NCI-H1417 treated with DMSO at 0.1 percent for 48 hours (cell line): Measurements from ENCODE around the gene TUBB3.
A peak's percentile ranks its signal among the peaks of the same experiment; 100 is the strongest.
"Not testable (repeated sequence)": the region's sequence is repeated elsewhere in the genome, so short reads cannot be mapped to it uniquely, and the experiment has no call there.

Experiments
- DNase-seq: peaks from one replicate; lab custom pipeline; 2025; lab: John Stamatoyannopoulos, UW

TUBB3 gene

GRCh38 chr16:89922884-89923639 is at the start of gene TUBB3:
TUBB3 (plus strand) TSS chr16:89923342; CDS start chr16:89923402, 60 bp downstream.
- DNase-seq, result no peak

DNA sequence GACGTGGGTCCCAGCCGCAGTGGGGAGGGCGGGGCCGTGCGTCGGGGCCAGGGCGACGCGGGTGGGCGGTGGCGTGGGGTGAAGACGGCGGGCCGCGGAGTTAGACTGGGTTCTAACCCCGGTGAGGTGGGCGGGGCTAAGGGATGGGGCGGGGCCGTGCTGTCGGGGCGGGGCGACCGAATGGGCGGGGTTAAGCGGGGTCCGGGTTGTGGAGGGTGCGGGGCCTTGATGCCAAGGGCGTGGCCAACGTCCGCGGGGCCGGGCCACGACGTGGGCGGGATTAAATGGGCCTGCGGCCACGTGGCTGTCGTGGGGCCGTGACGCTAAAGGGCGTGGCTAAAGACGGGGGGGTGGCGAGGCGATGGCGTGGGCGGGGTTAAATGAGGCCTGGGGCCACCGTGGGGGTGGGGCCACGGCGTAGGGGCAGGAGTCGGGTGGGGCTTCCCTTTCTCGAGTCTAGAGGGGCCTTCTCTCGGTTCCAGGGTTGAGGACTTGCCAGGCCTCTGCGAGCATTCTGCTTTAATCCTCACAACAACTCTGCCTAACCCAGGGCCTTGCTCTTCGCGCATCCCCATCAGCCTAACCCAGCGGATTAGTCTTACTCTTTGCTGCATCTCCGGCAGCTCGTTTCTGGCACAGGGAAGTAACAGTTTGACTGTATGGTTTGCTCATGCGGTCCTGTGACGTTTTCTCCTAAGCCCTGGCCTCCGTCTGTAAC is 49.0 kb upstream of the TUBB3 start:
- DNase-seq, result peak; percentile 4

DNA sequence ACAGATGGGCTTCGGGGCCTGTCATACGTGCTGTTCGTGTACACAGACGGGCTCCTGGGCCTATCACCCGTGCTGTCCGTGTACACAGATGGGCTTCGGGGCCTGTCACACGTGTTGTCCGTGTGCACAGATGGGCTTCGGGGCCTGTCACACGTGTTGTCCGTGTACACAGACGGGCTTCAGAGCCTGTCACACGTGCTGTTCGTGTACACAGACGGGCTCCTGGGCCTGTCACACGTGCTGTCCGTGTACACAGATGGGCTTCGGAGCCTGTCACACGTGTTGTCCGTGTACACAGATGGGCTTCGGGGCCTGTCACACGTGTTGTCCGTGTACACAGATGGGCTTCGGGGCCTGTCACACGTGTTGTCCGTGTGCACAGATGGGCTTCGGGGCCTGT is 44.0 kb upstream of the TUBB3 start:
- DNase-seq, result not testable (repeated sequence)

DNA sequence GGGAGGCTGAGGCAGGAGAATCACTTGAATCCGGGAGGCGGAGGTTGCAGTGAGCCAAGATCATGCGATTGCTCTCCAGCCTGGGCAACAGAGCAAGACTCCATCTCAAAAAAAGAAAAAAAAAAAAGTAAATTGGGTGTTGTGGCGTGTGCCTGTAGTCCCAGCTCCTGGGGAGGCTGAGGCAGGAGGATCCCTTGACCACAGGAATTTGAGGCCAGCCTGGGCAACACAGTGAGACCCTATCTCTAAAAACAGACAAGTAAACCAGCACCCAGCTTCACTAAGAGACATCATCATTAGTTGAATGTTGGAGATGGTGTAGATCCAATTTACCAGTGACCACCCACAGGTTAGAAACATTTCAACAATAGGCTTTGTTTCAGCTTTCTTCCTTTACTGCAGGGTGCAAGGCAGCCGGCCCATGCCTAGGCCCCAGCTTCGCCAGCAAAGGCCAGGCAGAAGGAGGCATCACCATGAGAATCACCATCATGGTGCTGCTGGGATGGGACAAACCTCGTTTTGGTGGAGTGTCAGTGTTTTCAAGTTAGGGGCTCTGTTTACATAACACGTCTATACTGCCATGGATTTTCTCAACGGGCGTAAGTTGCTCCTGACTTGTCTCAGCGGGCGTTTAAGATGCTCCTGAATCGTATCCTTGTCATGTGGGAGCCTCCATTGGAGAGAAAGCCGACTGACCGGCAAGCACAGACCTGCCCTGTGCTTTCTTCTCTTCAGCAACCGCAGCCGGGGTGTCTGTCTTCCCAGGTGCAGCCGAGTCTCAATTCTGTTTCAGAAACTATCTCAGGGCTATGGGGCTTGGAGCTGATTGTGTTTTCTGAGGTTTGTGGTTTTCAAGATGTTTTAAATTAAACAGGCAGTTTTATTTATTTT is 42.4 kb upstream of the TUBB3 start:
- DNase-seq, result no peak

- no peak for DNase-seq
Measured at GRCh38 chr16:89881368-89881730, 41.8 kb upstream of the TUBB3 start.

- DNase-seq, result no peak
Measured at GRCh38 chr16:89883346-89884040, 39.6 kb upstream of the TUBB3 start.

DNA sequence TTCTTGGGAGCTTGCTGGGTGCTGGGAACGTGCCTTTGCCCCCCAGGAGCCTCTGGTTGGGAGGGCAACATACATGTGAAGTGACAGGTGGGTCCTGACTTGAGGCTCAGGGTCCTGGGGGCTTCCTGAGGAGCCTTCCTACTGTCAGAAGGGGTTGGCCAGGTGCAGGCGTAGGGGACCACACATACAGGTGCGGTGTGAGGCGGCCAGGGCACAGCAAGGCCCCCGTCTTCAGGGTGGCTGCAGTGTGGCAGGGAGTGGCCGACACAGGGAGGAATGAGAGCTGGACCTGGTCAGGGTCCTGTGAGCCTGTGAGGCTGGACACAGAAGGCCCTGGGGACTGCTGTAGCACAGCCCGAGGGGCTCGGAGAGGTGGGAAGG is 39.1 kb upstream of the TUBB3 start:
- DNase-seq, result no peak

- no peak for DNase-seq
Measured at GRCh38 chr16:89887243-89887642, 35.9 kb upstream of the TUBB3 start.

DNA sequence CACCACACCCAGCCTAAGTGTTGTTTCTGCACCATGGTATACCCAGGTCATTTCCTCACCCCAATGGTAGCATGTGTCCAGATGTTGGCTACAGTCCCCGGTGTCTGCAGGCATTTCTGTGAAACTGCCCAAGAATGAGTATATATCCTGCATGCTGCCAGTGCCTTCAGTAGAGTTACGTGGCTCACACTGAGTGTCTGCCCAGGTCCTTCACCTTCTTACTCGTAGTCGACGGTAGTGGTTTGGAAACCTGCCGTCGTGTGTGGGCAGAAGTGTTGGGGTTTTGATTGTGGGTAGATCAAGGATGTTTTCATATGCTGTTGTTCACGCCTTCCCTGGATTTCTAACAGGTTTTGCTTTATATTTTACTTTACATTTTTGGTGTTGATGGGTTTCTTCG is 32.9 kb upstream of the TUBB3 start:
- no peak for DNase-seq

DNA sequence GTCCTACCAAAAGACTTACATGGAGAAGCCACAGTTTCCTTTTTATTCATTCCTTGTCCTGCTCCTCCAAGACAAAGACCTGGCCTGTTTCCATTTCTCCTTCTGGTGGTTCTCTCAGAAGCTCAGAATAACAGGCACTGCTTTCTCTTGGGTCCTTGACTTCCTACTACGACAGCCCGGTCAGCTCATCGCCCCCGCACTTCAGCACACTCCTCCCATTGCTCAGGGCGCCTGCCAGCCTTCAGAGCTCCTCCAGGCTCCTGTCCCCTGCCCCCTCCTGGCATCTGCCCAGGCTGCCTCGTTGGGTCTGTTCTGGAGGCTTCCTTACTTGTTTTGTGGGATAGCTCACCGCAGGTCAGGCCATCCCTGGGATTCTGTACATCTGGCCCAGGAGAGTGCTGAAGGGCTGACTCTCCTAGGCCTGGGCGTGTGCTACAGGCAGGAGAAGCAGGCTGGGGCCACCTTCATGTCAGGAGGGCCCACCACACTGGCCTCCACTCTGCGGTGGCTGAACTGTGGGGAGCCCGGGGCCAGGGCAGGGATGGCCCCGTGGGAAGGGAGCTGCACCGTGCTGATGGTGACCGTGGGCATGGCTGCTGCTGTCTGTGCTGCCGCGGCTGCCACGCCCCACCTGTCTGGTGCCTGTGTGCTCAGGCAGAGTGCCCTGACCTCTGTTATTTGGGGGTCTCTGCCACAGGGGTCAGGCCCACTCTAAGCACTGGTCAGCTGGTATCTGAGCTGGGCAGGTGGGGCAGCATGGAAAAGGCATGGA is 32.1 kb upstream of the TUBB3 start:
- DNase-seq, result no peak

DNA sequence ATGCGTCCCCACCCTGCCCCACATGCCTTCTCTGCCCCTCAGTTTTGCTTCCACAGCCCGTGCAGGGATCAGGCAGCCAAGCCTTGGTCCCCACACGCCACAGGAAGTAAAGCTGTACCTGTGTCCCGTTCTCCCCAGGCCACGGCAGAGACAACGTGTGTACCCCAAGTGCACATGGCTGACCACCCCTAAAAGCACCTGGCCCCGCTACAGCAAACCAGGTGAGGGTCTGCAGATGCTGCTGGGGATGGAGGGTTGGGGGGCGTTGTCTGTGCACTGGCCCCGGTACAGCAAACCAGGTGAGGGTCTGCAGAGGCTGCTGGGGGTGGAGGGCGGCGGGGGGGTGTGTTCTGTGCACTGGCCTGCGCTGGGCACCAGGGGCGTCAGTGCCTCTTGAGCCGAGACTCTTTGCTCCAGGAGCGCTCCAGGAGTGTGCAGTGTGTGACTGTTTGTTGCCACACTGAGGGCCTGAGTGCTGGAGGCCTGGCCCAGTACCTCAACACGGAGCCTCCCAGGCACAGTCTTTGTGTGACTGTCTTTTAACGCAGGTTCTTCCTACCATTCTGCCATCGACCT is 31.0 kb upstream of the TUBB3 start:
- DNase-seq, result no peak

- no peak for DNase-seq
Measured at GRCh38 chr16:89892635-89893034, 30.5 kb upstream of the TUBB3 start.

DNA sequence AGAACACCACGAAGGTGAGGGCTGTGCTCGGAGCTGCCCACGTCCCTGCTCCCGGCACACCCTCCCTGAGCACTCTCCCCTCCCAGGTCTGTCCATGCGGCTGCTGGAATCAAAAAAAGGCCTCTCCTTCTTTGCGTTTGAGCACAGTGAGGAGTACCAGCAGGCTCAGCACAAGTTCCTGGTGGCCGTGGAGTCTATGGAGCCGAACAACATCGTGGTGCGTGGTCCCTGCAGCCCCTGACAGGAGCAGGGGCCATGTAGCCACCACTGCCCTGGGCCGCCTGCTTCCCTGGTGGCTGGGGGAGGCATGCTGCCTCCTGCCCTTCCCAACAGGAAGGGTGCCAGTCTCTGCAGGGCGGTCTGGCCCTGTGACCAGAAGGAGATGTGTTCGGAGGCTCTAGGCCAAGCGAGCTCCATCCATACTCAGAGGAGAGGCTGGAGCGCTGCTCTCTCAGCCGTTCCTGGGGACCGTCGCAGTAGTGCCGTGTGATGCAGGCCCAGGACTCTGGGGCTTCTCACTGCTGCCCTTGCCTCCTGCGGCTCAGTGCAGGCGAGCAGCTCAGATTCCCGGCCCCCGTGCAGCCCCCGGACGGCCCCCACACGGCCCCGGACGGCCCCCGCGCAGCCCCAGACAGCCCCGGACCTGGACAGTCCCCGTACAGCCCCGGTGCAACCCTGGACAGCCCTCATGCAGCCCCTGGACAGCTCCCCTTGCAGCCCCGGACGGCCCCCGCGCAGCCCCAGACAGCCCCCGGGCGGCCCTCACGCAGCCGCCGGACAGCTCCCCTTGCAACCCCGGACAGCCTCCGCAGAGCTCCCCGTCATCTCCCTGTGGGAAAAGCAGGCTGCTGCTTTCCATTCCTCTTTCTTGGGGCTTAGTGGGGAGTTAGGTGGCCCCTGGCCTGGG is 29.2 kb upstream of the TUBB3 start:
- no peak for DNase-seq

DNA sequence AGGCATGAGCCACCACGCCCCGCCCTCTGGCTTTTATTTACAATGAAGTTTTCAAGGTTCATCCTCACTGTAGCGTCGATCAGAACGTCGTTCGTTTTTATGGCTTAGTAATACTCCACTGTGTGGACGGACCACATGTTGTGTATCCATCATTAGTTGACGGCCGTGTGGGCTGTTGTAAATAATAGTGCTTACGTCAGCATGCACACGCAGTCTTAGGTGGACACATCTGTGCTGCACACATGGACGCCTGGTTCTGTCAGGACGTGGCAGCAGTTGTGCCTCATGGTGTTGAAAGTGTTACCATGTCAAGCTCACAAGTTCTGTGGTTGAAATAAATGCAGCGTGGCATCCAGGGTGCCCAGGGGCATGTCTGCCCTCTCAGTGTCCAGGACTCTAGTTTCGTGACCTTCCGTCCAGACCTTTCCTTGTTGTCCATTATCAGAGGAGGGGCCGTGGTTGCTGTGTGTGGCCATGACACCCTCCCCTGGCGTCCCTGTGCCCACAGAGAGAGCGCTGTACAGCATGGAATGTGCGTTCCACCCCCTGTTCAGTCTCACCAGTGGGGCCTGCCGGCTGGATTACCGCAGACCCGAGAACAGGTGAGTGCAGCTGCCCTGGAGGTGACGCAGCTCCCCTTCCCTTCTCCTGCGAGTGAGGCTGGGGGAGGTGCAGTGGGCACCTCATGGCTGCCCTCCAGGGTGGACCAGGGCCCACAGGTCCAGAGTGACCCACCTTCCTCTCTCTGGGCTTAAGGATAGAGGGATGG is 27.5 kb upstream of the TUBB3 start:
- no peak for DNase-seq

GRCh38 chr16:89897204-89897603 is 25.9 kb upstream of the TUBB3 start:
- no peak for DNase-seq

- no peak for DNase-seq
Measured at GRCh38 chr16:89898201-89898967, 24.8 kb upstream of the TUBB3 start.

DNA sequence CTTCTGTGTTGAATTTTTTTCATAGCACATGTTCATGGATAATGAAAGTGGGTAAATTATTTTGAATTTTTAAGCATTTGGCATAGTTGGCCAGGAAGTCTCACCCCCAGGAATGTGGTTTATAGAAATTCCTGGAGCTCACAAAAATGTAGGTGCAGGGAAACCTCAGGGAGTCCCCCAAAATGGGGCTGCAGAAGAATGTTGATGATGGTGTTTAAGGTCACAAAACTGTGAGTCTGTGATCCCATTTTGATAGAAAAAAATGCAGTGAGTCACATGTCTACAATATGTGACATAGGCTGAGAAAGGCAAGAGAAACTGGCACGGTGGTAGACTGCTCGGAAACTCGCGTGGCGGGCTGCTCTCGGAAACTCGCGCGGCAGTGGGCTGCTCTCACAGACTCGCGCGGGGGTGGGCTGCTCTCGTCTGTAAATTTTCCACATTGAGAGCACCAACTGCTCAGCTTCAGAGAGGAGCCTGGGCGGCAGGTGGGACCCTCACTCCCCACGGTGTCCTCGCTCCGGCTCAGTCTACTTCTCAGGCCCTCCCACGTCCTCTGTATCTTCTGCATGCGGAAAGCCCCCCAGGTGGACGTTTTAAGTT is 23.2 kb upstream of the TUBB3 start:
- no peak for DNase-seq

DNA sequence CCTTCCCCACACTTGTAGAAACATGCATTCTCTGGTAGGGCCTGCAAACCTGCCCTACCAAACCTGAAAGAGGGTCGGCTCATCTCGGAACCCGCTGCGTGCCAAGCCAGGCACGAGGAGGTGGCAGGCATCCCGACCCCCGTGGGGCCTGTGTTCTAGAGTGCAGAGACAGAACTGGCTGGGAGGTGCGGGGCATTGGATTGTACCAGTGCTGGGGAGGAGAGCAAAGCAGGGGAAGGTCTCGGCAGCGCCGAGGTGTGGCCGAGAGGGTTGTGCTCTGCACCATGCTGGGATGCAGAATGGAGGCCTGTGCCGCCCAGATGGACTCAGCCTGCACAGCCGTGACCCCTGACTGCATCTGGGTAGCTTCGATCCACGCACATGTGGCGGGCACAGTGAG is 22.3 kb upstream of the TUBB3 start:
- DNase-seq, result no peak
